ENCODE results near the gene FAF1.
A peak's percentile ranks its signal among the peaks of the same experiment; 100 is the strongest.

Gene FAF1

DNA sequence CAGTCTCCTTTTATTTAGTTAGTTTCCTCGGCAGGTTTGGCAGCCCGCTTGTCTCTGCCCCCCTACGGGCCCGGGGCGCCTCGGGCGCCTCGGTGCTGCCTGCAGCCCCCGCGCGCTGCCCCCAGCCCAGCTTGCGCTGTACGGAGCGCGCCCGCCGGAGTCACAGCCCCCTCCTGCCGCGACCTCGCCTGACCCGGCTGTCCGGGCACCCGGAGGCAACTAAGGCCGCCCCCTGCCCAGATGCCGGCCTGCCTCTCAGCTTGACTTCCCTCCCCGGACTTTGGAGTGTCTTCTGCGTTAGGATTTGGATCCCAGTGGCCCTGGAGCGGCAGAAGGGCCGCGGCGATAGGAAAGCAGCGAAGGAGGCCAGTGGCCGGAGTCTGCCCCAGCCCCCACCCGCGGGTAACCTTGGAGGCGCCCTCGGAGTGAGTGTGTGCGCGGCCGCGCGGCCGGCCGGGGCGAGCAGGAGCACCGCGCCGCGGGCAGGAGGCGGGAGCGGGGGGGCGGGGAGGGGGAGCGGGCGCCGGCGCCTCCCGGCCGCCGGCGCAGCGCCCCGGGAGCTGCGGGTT lies 17.6 kb upstream of the FAF1 start:
- no peak for DNase-seq

DNA sequence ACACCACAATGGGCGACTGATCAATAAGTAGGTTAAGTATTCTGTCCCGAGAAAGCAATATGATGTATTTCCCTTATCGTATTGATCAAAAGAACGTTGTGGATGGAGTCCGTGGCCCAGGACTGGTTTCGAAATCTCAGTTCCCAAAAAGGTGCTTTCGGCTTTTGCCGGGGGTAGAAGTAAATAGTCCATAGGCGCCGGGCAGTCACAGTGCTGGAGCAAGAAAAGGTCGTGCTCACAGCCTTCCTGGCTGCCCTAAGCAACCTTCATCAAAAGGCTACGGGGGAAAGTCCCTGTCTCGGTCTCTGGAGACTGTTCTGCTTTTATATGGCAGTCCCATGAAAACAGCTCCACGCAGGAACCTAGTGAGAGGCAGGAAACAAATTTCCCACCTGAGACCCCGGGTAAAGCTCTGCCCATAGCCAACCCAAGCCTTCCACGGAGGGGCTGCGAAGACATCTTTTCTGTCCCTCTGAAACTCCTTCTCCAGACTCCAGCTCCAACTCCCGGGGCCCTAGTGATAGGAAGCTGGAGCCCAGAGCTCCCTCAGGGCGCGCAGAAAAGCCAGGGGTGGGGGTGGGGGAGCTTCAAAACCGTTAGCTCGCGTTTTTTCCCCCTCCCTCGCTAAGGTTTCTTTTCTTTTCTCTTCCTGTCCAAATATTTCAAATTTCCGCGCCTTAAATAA lies 17.0 kb upstream of the FAF1 start:
- DNase-seq, result no peak

DNA sequence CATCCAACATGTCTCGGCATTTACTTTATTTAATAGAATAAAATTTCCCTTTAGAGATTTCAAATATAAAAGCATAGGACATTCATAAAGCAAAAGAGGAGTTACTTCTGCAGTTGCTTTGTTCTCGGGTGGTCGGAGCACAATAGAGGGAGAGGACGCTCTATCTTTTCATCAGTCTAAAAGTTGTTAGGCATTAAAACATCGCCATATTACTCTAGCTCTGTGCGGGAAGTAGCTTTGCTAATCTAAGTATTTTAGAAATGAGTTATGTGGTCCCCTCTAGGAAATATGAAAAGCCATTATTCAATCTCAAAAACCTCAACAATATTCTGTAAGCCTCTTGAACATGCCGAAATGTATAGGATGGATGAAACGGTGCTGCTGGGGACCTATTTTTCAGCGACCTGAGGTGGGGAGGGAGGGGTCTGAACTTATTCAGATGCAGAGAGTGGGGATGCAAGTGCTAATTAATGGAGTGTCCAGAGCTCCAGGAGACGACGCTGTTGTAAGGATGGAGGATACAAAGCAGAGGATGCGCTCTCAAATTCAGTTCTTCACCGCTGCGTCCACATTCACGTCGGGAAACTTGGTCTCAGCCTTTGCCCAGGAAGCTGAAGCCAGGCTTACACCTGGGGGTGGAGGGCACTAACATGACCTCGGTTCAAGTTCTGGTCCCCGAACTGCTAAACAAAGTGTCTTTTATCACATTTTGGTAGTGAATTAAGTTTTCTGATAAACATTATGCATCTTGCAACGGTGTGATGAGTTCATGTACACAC lies 16.2 kb upstream of the FAF1 start:
- DNase-seq, result no peak

DNA sequence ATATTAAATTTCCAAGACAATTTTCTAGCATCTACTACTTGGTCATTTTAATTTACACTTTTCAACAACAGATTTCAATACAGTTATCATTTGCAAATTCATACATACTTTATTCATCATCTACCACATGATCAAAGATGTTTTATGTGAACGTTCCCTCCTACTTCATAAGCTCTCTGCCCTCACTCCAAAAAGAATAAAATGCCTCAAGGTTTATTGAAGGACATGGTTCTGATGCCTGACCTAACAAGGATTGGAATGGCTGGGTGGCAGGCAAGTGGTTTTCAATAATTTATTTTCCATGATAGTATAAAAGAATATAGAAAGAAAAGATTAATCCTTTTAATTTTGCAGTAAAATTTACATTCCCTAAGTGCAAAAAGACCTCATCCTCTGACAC lies 15.4 kb upstream of the FAF1 start:
- DNase-seq, result no peak

DNA sequence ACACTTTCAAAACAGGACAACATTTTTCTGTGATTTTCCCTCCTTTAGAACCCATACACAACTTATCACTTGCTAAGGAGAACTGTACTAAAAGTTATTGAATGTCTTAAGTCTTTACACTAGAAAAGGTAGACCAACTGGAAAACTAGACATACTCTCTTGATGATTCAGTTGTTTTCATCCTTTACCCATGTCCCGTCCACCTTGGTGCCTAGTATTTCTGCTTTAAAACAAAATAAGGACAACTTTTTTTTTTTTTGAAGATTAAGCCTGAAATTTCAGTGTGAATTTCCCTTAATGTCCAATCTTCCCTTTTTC lies 14.5 kb upstream of the FAF1 start:
- no peak for DNase-seq

DNA sequence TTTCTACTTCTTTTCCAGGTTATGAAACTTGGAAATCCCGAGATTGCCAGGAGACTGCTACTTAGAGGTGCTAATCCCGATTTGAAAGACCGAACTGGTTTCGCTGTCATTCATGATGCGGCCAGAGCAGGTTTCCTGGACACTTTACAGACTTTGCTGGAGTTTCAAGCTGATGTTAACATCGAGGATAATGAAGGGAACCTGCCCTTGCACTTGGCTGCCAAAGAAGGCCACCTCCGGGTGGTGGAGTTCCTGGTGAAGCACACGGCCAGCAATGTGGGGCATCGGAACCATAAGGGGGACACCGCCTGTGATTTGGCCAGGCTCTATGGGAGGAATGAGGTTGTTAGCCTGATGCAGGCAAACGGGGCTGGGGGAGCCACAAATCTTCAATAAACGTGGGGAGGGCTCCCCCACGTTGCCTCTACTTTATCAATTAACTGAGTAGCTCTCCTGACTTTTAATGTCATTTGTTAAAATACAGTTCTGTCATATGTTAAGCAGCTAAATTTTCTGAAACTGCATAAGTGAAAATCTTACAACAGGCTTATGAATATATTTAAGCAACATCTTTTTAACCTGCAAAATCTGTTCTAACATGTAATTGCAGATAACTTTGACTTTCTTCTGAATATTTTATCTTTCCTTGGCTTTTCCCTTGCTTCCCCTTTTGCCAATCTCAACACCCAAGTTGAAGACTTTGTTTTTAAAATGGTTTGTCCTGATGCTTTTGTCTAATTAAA lies 14.0 kb upstream of the FAF1 start:
- DNase-seq, result no peak

DNA sequence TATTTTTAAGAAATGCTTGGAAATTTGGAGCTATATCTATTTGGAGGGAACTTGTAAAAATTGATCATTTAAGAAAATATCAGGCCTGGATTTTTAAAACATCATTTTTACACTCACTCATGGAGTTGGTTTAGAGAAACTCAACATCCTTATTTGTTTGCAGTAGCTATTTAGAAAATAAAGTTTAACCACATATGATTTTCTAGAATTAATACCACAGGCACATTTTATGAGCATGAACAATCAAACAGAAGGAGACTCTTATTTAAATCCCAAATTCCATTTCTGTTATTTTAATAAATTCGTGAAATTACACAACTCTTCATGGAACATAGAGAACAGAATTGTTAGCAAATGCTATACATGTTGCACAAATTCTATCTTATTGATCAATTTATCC lies 13.2 kb upstream of the FAF1 start:
- DNase-seq, result no peak

DNA sequence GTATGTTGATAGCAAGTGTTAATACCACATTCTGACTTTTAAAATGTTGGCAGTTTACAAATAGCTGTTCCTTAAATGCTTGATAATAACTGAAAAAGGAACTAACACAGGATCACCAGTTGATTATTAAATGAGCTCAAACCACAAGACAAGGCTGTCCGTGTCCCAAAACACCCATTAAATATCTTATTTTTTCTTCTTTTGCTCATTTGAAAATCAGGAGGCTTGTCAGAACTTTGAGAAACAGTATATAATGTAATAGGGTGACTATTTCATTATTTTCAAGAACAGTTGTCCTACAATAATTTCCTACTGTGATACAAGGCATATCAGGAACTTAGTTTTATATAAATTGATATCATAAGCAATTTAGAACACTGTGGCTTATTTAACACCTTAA lies 12.7 kb upstream of the FAF1 start:
- DNase-seq, result no peak

DNA sequence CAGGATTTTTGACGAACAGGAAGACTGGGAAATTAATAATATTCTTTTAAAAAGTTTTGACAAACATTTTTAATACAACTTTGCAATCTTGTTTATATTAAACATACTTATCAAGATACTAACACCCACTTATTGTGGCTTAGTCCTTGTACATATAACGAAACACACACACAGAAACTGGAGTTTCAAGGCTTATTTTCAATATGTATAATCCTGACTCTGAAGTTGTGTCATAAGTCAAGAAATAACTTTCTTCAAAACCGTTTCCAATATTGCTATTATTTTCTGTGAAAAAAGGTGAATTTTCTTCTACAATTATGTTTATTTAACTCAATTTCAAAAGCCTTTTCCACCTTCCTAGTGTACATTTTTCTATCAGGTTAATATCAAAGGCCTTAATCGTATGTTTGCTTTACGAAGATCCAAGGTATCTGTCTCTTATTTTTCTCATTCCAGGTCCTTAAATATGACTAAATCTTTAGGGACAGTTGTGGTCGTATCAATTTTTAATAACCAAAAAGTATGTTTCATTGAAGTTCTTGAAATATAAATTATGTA lies 11.8 kb upstream of the FAF1 start:
- DNase-seq, result no peak

DNA sequence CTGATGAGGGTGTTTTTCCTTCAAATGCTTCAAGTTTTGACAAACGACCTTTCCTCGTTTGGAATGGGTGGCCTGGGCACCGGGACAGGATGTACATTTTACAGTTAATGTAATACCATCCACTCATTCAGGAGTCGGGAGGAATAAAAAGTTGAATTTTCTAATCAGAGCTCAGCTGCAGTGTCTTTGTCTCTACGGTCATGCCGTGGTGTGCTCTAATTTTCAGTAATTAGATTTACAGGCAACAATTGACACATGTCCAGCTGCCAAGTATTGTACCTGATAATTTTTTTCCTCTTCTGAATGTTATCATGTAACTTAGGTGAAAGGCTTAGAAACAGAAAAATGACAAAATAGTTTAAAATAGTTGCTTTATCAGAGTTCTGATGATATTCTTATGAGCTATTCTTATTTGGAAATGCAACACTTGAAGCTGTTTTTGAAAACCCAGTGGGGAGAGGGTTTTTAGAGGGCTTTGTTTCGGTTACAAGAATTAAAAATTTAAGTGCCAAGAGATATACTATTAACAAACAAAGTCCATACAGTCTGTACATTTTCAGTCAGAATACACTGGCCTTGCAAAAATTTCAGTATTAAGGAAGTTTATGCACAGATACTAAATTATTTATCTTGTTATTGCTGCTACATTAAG lies 11.0 kb upstream of the FAF1 start:
- DNase-seq, result no peak

DNA sequence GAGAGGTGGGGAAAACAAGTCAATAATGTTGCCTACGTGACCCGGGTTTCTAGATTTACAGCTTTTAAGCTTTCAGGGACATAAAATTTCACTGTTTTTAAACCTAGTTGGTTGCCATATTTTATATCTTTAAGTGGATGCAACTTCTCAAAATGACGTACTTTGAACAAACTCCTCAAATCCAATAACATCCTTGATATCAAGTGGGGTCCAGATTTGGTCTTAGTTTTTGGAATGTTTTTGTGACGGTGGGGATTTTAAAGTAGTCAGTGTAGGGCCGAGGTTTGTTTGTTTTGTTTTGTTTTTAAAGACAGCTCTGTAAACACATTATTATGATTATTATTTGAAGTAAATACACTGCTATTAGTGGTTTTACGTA lies 10.4 kb upstream of the FAF1 start:
- DNase-seq, result no peak

DNA sequence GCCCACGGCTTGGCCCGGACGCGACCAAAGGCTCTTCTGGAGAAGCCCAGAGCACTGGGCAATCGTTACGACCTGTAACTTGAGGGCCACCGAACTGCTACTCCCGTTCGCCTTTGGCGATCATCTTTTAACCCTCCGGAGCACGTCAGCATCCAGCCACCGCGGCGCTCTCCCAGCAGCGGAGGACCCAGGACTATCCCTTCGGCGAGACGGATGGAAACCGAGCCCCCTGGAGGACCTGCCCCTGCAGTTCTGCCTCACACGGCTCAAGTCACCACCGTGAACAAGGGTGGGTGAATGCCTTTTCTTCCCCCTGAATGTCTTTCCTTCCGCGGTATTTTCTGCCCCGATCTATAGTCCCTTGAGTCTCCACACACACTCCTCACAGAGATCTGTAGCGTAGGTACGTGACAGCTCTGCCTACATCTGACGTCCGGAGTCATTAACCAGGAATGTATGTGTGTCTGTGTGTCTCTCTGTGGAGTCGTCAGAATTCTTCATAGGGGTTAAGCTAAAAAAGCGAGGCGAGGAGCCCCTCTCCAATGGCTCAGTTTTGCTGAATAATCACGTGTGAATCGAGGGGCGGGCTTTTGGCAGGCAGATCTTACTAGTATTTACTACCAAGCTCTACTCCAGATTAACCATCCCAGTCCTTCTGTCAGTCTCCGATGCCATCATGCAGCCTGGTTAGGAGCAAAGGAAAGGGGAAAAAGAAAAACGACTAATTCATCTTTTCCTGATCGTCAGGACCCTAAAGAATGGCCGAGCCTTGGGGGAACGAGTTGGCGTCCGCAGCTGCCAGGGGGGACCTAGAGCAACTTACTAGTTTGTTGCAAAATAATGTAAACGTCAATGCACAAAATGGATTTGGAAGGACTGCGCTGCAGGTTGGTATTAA lies 9.8 kb upstream of the FAF1 start, which contains the start of gene CDKN2C:
CDKN2C (plus strand) TSS at position 635 of the 898 bp plus-strand sequence; CDS start at position 759, 124 bp downstream.
- peak; percentile 41 for DNase-seq

DNA sequence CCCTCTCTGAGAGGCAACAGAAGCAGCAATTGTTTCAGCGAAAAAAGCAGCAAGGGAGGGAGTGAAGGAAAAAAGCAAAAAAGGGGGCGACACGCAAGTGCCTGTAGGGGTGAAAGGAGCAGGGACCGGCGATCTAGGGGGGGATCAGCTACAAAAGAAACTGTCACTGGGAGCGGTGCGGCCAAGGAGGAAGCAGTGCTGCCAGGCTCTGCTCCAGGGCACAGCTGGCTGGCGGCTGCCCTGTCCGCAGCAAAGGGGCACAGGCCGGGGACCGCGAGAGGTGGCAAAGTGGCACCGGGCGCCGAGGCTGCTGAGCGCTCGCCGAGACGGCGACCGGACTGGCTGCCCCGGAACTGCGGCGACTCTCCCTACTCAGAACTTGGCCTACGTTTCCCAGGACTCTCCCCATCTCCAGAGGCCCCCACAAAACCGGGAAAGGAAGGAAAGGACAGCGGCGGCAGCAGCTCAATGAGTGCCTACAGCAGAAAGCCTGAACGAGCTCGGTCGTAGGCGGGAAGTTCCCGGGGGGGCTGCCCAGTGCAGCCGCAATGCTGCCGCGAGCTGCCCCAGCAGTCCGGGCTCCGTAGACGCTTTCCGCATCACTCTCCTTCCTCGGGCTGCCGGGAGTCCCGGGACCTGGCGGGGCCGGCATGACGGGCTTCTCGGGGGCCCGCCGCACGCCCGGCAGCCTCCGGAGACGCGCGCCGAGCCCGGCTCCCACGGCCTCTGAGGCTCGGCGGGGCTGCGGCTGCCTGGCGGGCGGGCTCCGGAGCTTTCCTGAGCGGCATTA lies 8.9 kb upstream of the FAF1 start:
- DNase-seq, result no peak

DNA sequence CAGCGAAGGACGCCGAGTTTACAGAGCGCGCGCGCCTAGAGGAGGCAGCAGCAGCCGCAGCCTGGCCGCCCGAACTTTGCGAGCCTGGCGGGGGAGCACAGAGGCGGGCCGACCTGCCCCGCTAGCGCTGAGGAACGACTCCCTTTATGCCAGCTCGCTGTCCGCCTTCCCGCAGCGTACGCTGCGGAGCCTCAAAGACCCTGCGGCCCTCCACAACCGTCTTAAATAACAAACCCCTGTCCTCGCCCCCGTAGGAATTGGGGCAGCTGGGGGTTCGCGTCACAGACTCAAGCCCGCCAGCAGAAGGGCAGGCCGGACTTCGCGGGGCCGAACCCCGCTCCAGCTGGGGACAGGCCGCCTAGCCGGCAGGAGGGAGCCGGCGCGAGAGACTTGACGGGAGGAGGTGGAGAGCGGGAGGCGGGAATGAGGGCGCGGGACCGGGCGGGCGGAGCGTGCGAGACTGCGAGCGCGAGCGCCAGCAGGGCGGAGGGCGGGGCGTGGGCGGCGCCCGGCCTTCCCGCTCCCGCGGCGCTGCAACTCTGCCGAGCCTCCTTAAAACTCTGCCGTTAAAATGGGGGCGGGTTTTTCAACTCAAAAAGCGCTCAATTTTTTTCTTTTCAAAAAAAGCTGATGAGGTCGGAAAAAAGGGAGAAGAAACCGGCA lies 8.2 kb upstream of the FAF1 start:
- DNase-seq, result peak; percentile 71

DNA sequence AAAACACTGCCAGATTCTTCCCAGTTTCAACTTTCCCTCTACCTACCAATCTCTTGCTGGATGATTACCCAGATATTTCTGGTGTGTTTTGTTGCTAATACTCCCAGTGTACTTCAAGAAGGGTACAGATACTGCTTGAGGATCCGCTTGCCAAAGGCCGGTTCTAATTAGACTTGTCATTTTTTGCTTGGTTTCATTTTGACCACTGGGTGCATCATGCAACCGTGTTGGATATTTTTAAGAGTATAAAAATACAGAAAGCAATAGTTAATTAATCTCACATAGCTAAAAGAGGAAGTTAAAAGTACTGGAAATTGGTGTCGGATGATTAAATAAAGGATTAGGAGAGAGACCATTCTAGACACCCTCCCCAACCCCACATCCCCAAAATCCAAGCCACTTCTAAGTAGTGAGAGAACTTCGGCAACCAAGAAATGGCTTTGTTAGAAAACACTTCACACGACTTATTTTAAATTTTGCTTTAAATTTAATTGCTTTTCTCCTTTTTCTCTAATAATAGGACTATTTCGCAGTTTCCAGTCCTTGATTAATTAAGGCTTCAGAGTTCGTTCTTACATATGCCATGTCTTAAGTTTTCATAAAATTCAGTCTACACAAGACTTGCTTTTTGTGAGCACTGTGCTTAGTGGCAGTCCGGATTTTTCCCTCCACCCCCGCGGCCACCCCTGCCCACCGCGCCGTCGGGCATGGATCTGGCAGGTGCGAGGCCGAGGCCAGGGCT lies 7.5 kb upstream of the FAF1 start:
- no peak for DNase-seq

DNA sequence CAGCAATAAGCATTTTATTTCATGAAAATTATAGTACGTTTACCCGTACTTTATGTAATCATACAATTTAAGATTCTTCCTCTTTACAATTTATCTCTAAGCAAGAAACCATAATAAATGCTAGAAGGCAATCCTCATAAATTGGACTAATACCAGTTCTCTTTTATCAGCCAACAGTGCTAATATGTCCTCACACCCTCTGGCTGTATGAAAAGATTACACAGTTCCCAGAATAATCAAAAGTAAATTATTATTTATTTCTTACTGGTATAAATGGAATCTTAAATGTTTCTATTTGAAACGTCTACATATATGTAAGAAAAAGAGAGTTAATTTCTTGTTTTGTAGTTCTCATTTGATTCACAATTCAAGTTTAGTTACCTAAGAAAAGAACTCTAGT lies 6.9 kb upstream of the FAF1 start:
- no peak for DNase-seq

DNA sequence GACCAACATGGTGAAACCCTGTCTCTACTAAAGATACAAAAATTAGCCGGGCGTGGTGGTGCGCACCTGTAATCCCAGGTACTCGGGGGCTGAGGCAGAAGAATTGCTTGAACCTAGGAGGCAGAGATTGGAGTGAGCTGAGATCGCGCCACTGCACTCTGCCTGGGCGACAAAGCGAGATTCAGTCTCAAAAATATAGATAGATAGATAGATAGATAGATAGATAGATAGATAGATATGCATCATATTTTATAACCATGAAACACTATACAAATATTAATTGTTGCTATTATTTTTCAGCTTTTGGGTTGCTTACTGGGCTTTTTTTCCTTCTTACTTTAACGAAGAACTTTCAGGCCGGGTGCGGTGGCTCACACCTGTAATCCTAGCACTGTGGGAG lies 4.8 kb upstream of the FAF1 start:
- no peak for DNase-seq

DNA sequence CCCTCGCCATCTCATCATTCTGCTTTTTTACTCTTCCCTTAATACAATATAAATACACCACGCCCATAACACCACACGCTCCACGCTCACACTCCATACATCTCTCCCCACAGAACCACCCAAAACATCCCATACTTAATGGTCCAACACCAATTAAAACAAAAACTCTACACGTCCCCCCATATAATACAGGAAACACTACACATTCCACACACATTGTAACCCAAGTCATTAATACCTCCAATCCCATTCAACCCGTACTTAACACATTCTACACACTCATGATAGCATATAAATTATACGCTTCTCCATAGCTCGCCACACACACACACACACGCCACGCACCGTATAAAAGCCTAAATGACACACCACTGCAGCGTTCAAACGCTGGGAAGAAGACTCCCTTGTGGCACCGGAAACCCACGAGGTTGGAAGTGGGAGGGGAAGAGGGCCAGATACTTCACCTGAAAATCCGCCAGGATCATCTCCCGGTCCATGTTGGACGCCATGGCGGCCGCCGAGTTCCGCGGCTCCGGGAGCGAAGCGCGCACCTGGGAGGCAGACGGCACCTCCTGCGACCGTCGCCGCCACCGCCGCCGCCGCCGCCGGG lies 659 bp downstream of the FAF1 start:
- no peak for DNase-seq

DNA sequence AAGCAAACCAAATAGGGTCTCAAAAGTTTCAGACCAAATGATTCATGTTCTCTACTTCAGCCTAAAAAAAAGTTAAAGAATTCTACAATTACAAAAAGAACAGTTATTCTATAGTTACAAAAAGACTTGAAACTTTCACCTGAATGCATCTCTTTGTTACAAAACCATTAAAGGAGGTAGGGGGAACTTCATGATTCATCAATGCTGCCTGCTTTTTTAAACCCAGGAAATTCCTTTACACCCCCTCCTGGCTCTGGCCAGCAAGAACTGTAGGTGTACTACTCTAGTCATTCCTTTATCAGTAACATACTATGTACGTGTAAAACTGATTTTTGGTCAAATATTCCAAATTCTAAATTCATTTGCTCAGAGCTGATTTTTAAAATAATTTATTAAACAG lies 5.0 kb downstream of the FAF1 start:
- no peak for DNase-seq

Measured in effector CD8-positive, alpha-beta T cell (primary cell).